Activated naive CD4-positive, alpha-beta T cell treated with anti-CD3 and anti-CD28 coated beads, Interleukin-2, amount 50 U/mL, for 72 hours (primary cell): Measurements from ENCODE around the gene HCFC2. TPM values are rescaled to one million over a fixed set of nuclear protein-coding genes. Genes with fewer than 3 reads are reported as not detected.

Experiments
- total RNA-seq, 2 donors: library from RNA; stranded (reverse); gene quantifications; one replicate each; pipeline ENCODE4 v1.2.3, GENCODE V29; 2022

HCFC2 gene
- total RNA-seq, 2 donors from 2014 or later, result 6.9 to 16.0 TPM

Other genes starting within 250 kb of the HCFC2 start
- 1 to 10 TPM; 5.4 to 6.7 TPM for gene NT5DC3, start 223.3 kb upstream of the HCFC2 start, total RNA-seq
- 100 to 1,000 TPM; 285 to 376 TPM for gene HSP90B1, start 134.1 kb upstream of the HCFC2 start, total RNA-seq
- gene TDG, start 98.7 kb upstream of the HCFC2 start, total RNA-seq, result 10 to 100 TPM; 34.4 to 48.5 TPM
- gene GLT8D2, start 14.3 kb upstream of the HCFC2 start, total RNA-seq, result under 1 TPM; 0.16 to 0.25 TPM
- gene NFYB, start 73.7 kb downstream of the HCFC2 start, total RNA-seq, result 10 to 100 TPM; 17.6 to 18.2 TPM
- gene TXNRD1, start 151.2 kb downstream of the HCFC2 start, total RNA-seq, result 100 to 1,000 TPM in 1 of 2 donors, 10 to 100 TPM in 1; 86.4 to 160 TPM
- 1 to 10 TPM; 5.4 to 8.2 TPM for gene EID3, start 239.2 kb downstream of the HCFC2 start, total RNA-seq